HEK293T (cell line): Measurements from ENCODE around the gene FGD2.

ENCODE experiments used
- CTCF ChIA-PET: fragments of 350-600 bp; formaldehyde crosslinking; extraction: SDS; loops from one replicate; lab custom pipeline; 2021; ENCODE audit warnings: antibody characterized with exemption, inconsistent platforms; lab: Yijun Ruan, JAX
- POLR2A ChIA-PET: fragments of 350-600 bp; formaldehyde crosslinking; extraction: SDS; loops from one replicate; lab custom pipeline; 2020; ENCODE audit warnings: antibody characterized with exemption, inconsistent platforms; lab: Yijun Ruan, JAX
- DNase-seq: peaks from one replicate; pipeline ENCODE4 v3.0.0; 2012; ENCODE audit warnings: mixed read lengths; ENCODE audit errors: extremely low spot score
- ARNT ChIP-seq: fragments of 450-650 bp; IDR thresholded peaks from 2 replicates; pipeline ENCODE4 v1.6.1; 2017; ENCODE audit warnings: mild to moderate bottlenecking
- BHLHE40 ChIP-seq: fragments of 450-650 bp; IDR thresholded peaks from 2 replicates; pipeline ENCODE4 v1.6.1; 2016; ENCODE audit warnings: mild to moderate bottlenecking, moderate library complexity, borderline replicate concordance
- CTBP1 ChIP-seq: fragments of 450-650 bp; IDR thresholded peaks from 2 replicates; pipeline ENCODE4 v1.6.1; 2016; ENCODE audit warnings: borderline replicate concordance
- ELF4 ChIP-seq: fragments of 450-650 bp; IDR thresholded peaks from 2 replicates; pipeline ENCODE4 v1.6.1; 2017; ENCODE audit warnings: antibody characterized with exemption
- FOXA1 ChIP-seq: fragments of 450-650 bp; IDR thresholded peaks from 2 replicates; pipeline ENCODE4 v1.6.1; 2016; ENCODE audit warnings: mild to moderate bottlenecking
- FOXK2 ChIP-seq: fragments of 450-650 bp; IDR thresholded peaks from 2 replicates; pipeline ENCODE4 v1.6.1; 2016; ENCODE audit warnings: mild to moderate bottlenecking
- FOXM1 ChIP-seq: fragments of 450-650 bp; IDR thresholded peaks from 2 replicates; pipeline ENCODE4 v1.6.1; 2017; ENCODE audit warnings: mild to moderate bottlenecking, borderline replicate concordance
- HDGF ChIP-seq: fragments of 450-650 bp; IDR thresholded peaks from 2 replicates; pipeline ENCODE4 v1.6.1; 2017; ENCODE audit warnings: antibody characterized with exemption, borderline replicate concordance
- L3MBTL2 ChIP-seq: fragments of 450-650 bp; conservative IDR thresholded peaks from 2 replicates; pipeline ENCODE4 v1.6.1; 2016; ENCODE audit warnings: mild to moderate bottlenecking
- LEF1 ChIP-seq: fragments of 450-650 bp; IDR thresholded peaks from 2 replicates; pipeline ENCODE4 v1.6.1; 2017; ENCODE audit warnings: mild to moderate bottlenecking, borderline replicate concordance
- NFRKB ChIP-seq: fragments of 450-650 bp; IDR thresholded peaks from 2 replicates; pipeline ENCODE4 v1.6.1; 2016; ENCODE audit warnings: mild to moderate bottlenecking, moderate library complexity
- SP1 ChIP-seq: fragments of 450-650 bp; IDR thresholded peaks from 2 replicates; pipeline ENCODE4 v1.6.1; 2017
- SUZ12 ChIP-seq: fragments of 450-650 bp; IDR thresholded peaks from 2 replicates; pipeline ENCODE4 v1.6.1; 2016; ENCODE audit warnings: mild to moderate bottlenecking
- TARDBP ChIP-seq: fragments of 450-650 bp; IDR thresholded peaks from 2 replicates; pipeline ENCODE4 v1.6.1; 2016
- ZNF384 ChIP-seq: fragments of 450-650 bp; IDR thresholded peaks from 2 replicates; pipeline ENCODE4 v1.6.1; 2016
- TF ChIP-seq, protein P1 (sequence below): fragments of 450-650 bp; IDR thresholded peaks from 2 replicates; pipeline ENCODE4 v1.6.1; 2016

FGD2 gene

DNA sequence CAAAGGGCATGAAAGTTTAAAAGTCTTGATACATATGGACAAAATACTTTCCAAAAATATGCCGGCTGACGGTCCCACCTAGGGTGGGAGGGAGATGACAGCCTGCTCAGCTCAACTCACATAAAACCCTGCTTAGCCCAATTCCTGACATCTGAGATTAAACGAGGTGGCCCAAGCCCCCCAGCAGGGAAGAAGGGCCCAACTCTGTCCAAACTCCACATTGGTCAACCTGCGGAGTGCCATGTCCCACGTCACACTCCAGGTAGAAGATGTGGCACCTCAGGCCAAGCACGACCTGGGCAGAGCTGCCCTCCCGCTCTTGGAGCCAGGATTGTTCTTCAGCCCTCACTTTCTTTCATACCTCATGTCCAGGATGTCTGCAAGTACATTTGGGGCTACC is 48.2 kb downstream of the FGD2 start:
- CTCF ChIA-PET: interaction anchor here (0.9 to 1.2 kb wide), 2 partner anchors 120 to 157 kb away, joined by 3 read pairs; no protein-coding TSS in a partner anchor
- POLR2A ChIA-PET: interaction anchor here (0.9 to 1.4 kb wide), 3 partner anchors 84 to 120 kb away, joined by 3 to 4 read pairs (median 4); no protein-coding TSS in a partner anchor
- DNase-seq: no peak
- TF ChIP-seq ARNT (no peak), NFRKB (no peak), CTBP1 (no peak), L3MBTL2 (no peak), FOXA1 (no peak), BHLHE40 (no peak), ELF4 (no peak)
- TF ChIP-seq, protein P1, sequence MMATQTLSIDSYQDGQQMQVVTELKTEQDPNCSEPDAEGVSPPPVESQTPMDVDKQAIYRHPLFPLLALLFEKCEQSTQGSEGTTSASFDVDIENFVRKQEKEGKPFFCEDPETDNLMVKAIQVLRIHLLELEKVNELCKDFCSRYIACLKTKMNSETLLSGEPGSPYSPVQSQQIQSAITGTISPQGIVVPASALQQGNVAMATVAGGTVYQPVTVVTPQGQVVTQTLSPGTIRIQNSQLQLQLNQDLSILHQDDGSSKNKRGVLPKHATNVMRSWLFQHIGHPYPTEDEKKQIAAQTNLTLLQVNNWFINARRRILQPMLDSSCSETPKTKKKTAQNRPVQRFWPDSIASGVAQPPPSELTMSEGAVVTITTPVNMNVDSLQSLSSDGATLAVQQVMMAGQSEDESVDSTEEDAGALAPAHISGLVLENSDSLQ: no peak

DNA sequence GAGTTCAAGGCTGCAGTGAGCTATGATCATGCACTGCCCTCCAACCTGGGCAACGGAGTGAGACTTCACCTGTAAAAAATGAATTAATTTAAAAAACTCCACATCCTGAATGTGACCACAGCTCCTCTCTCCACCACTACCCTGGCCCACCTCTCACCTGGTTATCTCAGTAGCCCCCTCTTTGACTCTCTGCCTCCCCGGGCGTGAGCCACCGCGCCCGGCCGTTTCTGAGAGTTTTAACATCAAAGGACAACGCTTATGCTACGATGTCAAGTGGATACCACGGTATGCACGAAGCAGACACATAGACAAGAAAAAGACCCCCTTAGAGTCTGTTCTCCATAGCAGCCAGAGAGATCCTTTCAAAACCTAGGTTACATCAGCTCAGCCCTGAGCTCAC is 48.7 kb downstream of the FGD2 start:
- no peak for DNase-seq
- TF ChIP-seq BHLHE40 (no peak), FOXA1 (no peak), LEF1 (no peak), NFRKB (no peak), ARNT (no peak), SUZ12 (no peak), L3MBTL2 (no peak)
- TF ChIP-seq, protein P1: no peak
- ChIA-PET CTCF (interaction anchor here (0.9 to 1.2 kb wide), 2 partner anchors 119 to 156 kb away, joined by 3 read pairs; no protein-coding TSS in a partner anchor), POLR2A (interaction anchor here (0.9 to 1.4 kb wide), 3 partner anchors 83 to 119 kb away, joined by 3 to 4 read pairs (median 4); no protein-coding TSS in a partner anchor)

DNA sequence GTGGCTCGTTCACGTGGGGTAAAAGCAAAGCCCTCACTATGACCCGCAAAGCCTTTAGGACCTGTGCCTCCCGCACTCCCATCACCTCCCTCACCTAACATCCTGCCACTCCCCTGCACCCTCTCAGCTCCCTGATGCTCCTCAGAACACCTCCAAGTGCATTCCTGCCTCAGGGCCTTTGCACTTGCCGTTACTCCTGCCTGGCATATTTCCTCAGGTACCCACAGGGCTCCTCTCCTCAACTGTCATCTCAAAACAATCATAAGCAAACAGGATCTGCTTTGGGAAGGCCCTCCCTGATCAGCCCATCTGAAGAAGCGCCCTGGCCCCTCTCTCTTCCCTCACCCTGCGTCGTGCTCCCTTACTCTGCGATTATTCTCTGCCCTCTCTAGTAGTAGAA is 49.1 kb downstream of the FGD2 start:
- TF ChIP-seq ELF4 (no peak), ZNF384 (no peak)
- TF ChIP-seq, protein P1: no peak
- ChIA-PET POLR2A (interaction anchor here (0.9 kb wide), 1 partner anchor 83 kb away, joined by 4 read pairs; no protein-coding TSS in a partner anchor), CTCF (interaction anchor here (0.9 kb wide), 1 partner anchor 119 kb away, joined by 3 read pairs; no protein-coding TSS in a partner anchor)
- DNase-seq: no peak

DNA sequence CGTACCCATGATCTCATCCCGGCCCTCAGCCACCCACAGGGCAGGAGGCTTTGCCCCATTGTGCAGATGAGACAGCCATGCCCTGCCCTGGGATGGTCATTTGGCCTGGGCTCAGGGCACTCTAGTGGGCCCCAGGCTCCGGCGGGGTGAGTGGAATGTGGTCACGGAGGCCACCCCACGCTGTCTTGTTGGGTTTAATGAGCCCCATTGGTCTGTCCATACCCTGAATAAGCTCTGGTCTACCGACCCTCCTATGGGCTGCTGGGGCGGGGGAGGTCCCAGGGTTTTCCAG is 50.6 kb downstream of the FGD2 start:
- TF ChIP-seq HDGF (no peak), TARDBP (no peak), FOXA1 (no peak), L3MBTL2 (no peak), ELF4 (no peak), ARNT (no peak), LEF1 (no peak), SP1 (no peak), NFRKB (no peak), BHLHE40 (no peak), SUZ12 (no peak), FOXK2 (no peak), FOXM1 (no peak), CTBP1 (no peak), ZNF384 (no peak)
- TF ChIP-seq, protein P1: no peak
- CTCF ChIA-PET: interaction anchor here (1.7 kb wide), 1 partner anchor 116 kb away, joined by 8 read pairs; no protein-coding TSS in a partner anchor
- DNase-seq: no peak
- POLR2A ChIA-PET: interaction anchor here (0.8 to 1.7 kb wide), 5 partner anchors 9 to 114 kb away, joined by 3 to 6 read pairs (median 3); partner anchors contain the start of gene PIM1

DNA sequence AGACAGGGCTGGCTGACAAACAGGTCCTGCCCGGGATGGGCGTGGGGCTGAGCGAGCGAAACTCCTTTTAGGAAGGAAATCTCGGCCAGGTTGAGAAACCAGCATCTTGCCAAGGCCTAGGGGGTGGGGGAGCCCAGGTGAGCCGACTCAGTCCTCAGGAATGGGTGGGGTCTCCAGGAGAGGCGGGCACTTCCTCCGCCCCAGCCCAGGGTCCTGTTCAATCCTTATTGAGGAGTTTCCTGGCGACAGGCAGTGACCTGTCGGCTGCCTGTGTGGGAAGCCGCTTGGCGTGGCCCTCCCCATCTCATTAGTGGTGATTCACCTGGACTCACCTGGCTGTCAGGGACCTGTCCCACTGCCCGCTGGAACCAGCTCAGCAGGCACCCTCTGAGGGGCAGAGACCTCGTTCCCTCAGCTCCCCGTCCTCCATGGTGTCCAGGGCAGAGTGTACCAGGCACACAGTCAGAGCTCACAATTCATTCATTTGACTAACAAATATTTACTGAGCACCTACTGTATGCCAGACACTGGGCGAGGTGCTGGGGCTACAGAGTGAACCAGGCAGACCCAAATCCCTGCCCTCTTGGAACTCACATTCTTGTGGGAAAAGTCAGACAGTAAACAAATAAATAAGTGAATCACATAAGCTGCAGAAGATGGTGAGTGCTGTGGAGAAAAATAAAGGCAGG is 51.1 kb downstream of the FGD2 start:
- DNase-seq: no peak
- TF ChIP-seq CTBP1: no peak
- no peak for TF ChIP-seq L3MBTL2
- no peak for TF ChIP-seq SP1
- no peak for TF ChIP-seq ZNF384
- no peak for TF ChIP-seq FOXK2
- TF ChIP-seq SUZ12: no peak
- no peak for TF ChIP-seq BHLHE40
- TF ChIP-seq TARDBP: no peak
- TF ChIP-seq NFRKB: no peak
- no peak for TF ChIP-seq LEF1
- TF ChIP-seq, protein P1: no peak
- no peak for TF ChIP-seq ARNT
- TF ChIP-seq FOXA1: no peak
- no peak for TF ChIP-seq FOXM1
- POLR2A ChIA-PET: interaction anchor here (1.0 to 4.1 kb wide), 4 partner anchors 46 to 114 kb away, joined by 3 to 26 read pairs (median 5); partner anchors contain the start of gene PIM1
- CTCF ChIA-PET: interaction anchor here (1.7 kb wide), 1 partner anchor 116 kb away, joined by 8 read pairs; no protein-coding TSS in a partner anchor
